K562 (cell line): Measurements from ENCODE around the gene BZW2.

ENCODE experiments used
- ADNP ChIP-seq: fragments of 200-800 bp; sonication (Bioruptor generic); IDR thresholded peaks from 2 replicates; pipeline ENCODE4 v1.6.1; 2016; ENCODE audit warnings: missing genetic modification characterization, missing compliant biosample characterization
- RBFOX2 ChIP-seq: fragments of 200-400 bp; formaldehyde crosslinking; IDR thresholded peaks from 2 replicates; pipeline ENCODE4 v1.6.1; 2017; ENCODE audit warnings: low read depth, mild to moderate bottlenecking, low read length, moderate library complexity
- TF ChIP-seq, protein P1 (sequence below): IDR thresholded peaks from 3 replicates; pipeline ENCODE4 v1.6.1; 2011; ENCODE audit warnings: borderline replicate concordance, mild to moderate bottlenecking; ENCODE audit not compliant: insufficient read length, insufficient read depth
- TF ChIP-seq, protein P2 (sequence below): sonication (generic); formaldehyde crosslinking; IDR thresholded peaks from 2 replicates; pipeline ENCODE4 v1.5.0; 2020; ENCODE audit warnings: missing genetic modification reagents

DNA sequence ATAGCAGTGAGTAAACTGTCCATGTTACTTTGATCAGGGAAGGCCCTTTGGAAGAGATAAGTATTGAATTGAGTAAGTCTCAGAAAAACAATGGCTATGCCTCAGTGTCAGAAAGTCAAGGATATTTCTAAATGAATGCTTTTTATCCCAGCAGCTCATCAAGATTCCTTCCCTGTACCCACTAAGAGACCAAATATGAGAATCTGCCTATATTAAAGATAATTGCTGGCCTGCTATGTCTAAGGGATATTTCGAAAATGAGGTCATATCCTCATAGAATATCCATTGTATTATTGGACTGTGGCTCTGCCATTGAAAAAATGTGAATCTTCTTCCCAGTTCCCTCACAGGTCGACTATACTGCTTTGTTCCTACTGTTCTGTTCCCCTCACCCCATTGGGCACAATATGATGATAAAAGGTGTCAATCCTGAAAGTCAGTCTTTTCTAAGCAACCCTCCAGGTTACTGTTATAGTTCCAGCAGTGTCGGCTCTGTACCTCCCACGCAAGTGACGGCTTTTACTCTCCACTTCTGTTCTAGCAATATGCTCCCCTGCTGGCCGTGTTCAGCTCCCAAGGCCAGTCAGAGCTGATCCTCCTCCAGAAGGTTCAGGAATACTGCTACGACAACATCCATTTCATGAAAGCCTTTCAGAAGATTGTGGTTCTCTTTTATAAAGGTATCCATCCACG is 51.7 kb downstream of the BZW2 start:
- TF ChIP-seq, protein P1, sequence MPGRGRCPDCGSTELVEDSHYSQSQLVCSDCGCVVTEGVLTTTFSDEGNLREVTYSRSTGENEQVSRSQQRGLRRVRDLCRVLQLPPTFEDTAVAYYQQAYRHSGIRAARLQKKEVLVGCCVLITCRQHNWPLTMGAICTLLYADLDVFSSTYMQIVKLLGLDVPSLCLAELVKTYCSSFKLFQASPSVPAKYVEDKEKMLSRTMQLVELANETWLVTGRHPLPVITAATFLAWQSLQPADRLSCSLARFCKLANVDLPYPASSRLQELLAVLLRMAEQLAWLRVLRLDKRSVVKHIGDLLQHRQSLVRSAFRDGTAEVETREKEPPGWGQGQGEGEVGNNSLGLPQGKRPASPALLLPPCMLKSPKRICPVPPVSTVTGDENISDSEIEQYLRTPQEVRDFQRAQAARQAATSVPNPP, result no peak
- TF ChIP-seq, protein P2, sequence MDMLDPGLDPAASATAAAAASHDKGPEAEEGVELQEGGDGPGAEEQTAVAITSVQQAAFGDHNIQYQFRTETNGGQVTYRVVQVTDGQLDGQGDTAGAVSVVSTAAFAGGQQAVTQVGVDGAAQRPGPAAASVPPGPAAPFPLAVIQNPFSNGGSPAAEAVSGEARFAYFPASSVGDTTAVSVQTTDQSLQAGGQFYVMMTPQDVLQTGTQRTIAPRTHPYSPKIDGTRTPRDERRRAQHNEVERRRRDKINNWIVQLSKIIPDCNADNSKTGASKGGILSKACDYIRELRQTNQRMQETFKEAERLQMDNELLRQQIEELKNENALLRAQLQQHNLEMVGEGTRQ (CRISPR knock-in tag), result no peak
- TF ChIP-seq RBFOX2 (no peak), ADNP (no peak)
